Activated T-helper 1 cell treated with anti-CD3 and anti-CD28 coated beads, Interleukin-12 subunit alpha, Interleukin-12 subunit beta, Interleukin-2, Interleukin-4 antibody, amounts not matched to agents 30 ng/mL and 10 ng/mL and 1 ng/mL, durations not matched to agents 14 hours and 24 hours and 36 hours (primary cell): Measurements from ENCODE around the gene MAGEL2. TPM values are rescaled to one million over a fixed set of nuclear protein-coding genes. Genes with fewer than 3 reads are reported as not detected.

ENCODE experiments used
- DNase-seq: peaks from one replicate; pipeline ENCODE4 v3.0.0; 2021; ENCODE audit warnings: low spot score
- H3K27ac Mint-ChIP-seq: one replicate; pipeline ENCODE4 v1.8.0; 2021; ENCODE audit warnings: mild to moderate bottlenecking, mixed read lengths
- H3K27me3 Mint-ChIP-seq: one replicate; pipeline ENCODE4 v1.8.0; 2022; ENCODE audit warnings: mild to moderate bottlenecking, moderate library complexity, mixed read lengths; ENCODE audit not compliant: insufficient read depth
- H3K36me3 Mint-ChIP-seq: one replicate; pipeline ENCODE4 v1.8.0; 2021; ENCODE audit warnings: low read depth, mixed read lengths
- H3K4me1 Mint-ChIP-seq: one replicate; pipeline ENCODE4 v1.8.0; 2021; ENCODE audit warnings: low read depth, mixed read lengths
- H3K4me3 Mint-ChIP-seq: one replicate; pipeline ENCODE4 v1.8.0; 2021; ENCODE audit warnings: mild to moderate bottlenecking, moderate library complexity, mixed read lengths
- H3K9me3 Mint-ChIP-seq: one replicate; pipeline ENCODE4 v1.8.0; 2021; ENCODE audit warnings: mixed read lengths
- intact Hi-C: fragments of 100-400 bp; cut with micrococcal nuclease; formaldehyde crosslinking; loops from one replicate; pipeline ENCODE4 v1.15.1; 2024
- total RNA-seq: library from RNA; stranded (reverse); gene quantifications from 2 replicates; pipeline ENCODE4 v1.2.3, GENCODE V29; 2022

The MAGEL2 gene
- not detected in 2 replicates for total RNA-seq

- no peaks in the 10 kb centered on the region for H3K36me3 Mint-ChIP-seq
- no peak within 1 kb of the TSS for H3K4me3 Mint-ChIP-seq
- intact Hi-C loops = no loop called here
- peaks cover 5% of the 10 kb centered on the region for H3K27me3 Mint-ChIP-seq
- DNase-seq = no peak
- H3K9me3 Mint-ChIP-seq = no peaks in the 10 kb centered on the region
- no peak within 1 kb of the TSS for H3K27ac Mint-ChIP-seq
- H3K4me1 Mint-ChIP-seq = no peaks in the 10 kb centered on the region
Measured at GRCh38 chr15:23647421-23648370, at the start of gene MAGEL2. Gene MAGEL2, minus strand, starts transcription at chr15:23647867. Its CDS starts 125 bp downstream, at chr15:23647742.

DNA sequence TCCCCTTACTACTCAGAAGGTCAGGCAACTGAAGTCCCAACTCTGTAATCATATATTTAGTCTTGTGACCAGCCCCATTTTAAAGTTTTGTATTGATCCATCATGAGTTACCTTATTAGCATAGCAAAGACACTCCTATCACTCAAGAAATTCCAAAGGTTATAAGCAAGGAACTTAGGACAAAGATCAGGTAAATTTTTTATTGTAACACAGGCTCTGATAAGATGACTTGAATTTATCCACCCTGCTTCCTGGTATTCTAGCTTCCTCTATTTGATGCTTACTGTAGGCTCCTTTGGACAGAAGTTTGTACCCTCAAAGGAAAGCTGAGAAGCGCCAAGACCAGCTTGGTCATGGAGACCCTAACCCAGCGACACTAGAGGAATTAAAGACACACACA is 47.6 kb upstream of the MAGEL2 start:
- intact Hi-C loops = no loop called here
- Mint-ChIP-seq H3K4me3 (no peak overlapping the region), H3K9me3 (peaks cover 12% of the 10 kb centered on the region), H3K36me3 (no peaks in the 10 kb centered on the region), H3K27me3 (no peaks in the 10 kb centered on the region), H3K4me1 (no peaks in the 10 kb centered on the region), H3K27ac (no peak overlapping the region)
- DNase-seq = no peak

GRCh38 chr15:23694592-23694991 is 46.9 kb upstream of the MAGEL2 start:
- no peaks in the 10 kb centered on the region for H3K36me3 Mint-ChIP-seq
- H3K27ac Mint-ChIP-seq = no peak overlapping the region
- H3K4me1 Mint-ChIP-seq = no peaks in the 10 kb centered on the region
- peaks cover 12% of the 10 kb centered on the region for H3K9me3 Mint-ChIP-seq
- intact Hi-C loops = no loop called here
- DNase-seq = no peak
- H3K4me3 Mint-ChIP-seq = no peak overlapping the region
- no peaks in the 10 kb centered on the region for H3K27me3 Mint-ChIP-seq

- Mint-ChIP-seq H3K9me3 (peaks cover 11% of the 10 kb centered on the region), H3K36me3 (no peaks in the 10 kb centered on the region), H3K4me3 (no peak overlapping the region), H3K4me1 (no peaks in the 10 kb centered on the region), H3K27ac (no peak overlapping the region), H3K27me3 (no peaks in the 10 kb centered on the region)
- DNase-seq = no peak
- intact Hi-C loops = no loop called here
Measured at GRCh38 chr15:23690450-23690852, 42.8 kb upstream of the MAGEL2 start.

DNA sequence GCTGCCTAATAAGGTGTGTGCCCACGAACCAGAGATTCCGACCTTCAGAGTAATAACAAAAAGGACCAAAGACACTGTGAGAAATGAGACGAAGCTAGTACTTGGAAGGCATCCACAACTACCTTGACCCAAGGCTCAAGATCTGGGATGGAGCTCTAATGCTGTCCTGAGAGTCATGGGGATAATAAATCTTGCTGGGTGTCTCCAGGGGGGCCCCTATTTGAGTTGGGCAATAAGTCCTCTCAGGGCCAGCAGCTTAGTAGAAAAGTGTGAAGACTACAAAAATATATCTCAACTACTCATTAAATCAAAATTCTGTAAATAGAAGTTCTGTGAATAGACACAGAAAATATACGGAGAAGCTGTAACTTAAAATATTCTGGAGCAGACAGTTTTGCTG is 42.3 kb upstream of the MAGEL2 start:
- Mint-ChIP-seq H3K36me3 (no peaks in the 10 kb centered on the region), H3K4me3 (no peak overlapping the region), H3K4me1 (no peaks in the 10 kb centered on the region), H3K9me3 (peaks cover 6% of the 10 kb centered on the region), H3K27ac (no peak overlapping the region), H3K27me3 (no peaks in the 10 kb centered on the region)
- DNase-seq = no peak
- intact Hi-C loops = no loop called here

DNA sequence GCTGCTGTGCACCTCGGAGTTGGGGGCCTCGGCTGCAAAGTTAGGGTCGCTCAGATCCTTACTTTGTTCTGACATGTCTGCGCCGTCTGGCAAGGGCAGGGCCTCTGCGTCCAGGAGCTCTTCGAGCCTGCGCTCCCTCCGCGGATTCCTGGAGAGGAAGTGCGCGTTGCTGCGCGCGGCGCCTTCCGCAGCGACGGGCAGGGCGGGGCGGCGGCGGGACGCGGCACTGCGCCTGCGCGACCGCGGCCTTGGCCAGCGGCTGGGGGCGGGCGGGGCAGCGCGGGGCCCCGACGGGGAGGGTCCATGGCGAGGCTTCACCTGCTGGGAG is 39.4 kb upstream of the MAGEL2 start, which contains the start of gene NDN:
NDN (minus strand) TSS at position 163 of the 328 bp plus-strand sequence; CDS start at position 75, 88 bp downstream.
- Mint-ChIP-seq H3K36me3 (no peaks in the 10 kb centered on the region), H3K9me3 (peaks cover 5% of the 10 kb centered on the region), H3K27me3 (no peaks in the 10 kb centered on the region), H3K27ac (no peak within 1 kb of the TSS), H3K4me3 (no peak within 1 kb of the TSS), H3K4me1 (no peaks in the 10 kb centered on the region)
- DNase-seq = no peak
- intact Hi-C loops = no loop called here

GRCh38 chr15:23686466-23687142 is 38.9 kb upstream of the MAGEL2 start:
- no peaks in the 10 kb centered on the region for H3K27me3 Mint-ChIP-seq
- H3K27ac Mint-ChIP-seq = no peak overlapping the region
- H3K4me1 Mint-ChIP-seq = no peaks in the 10 kb centered on the region
- intact Hi-C loops = no loop called here
- no peak for DNase-seq
- H3K9me3 Mint-ChIP-seq = peaks cover 5% of the 10 kb centered on the region
- no peaks in the 10 kb centered on the region for H3K36me3 Mint-ChIP-seq
- no peak overlapping the region for H3K4me3 Mint-ChIP-seq

DNA sequence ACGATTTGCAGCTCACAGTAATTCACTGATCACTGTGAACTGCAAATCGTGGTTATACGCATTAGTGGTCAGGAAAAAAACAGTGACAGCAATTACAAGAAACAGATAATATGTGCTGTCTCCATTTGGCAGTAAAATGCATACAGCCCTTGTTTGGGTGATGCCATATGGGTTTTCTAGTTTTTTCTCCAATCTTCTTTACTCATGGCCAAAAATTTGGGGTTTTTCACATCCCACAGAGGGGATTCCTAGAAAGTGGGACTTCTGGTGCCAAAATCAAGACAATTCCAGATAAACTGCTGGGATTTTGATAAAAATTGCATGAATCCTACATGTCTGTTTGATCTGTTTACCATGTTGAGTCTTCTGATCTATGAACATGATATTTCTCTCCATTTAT is 23.8 kb upstream of the MAGEL2 start:
- H3K4me1 Mint-ChIP-seq = no peaks in the 10 kb centered on the region
- no peaks in the 10 kb centered on the region for H3K36me3 Mint-ChIP-seq
- H3K4me3 Mint-ChIP-seq = no peak overlapping the region
- H3K9me3 Mint-ChIP-seq = no peaks in the 10 kb centered on the region
- DNase-seq = no peak
- no peaks in the 10 kb centered on the region for H3K27me3 Mint-ChIP-seq
- no peak overlapping the region for H3K27ac Mint-ChIP-seq
- intact Hi-C loops = no loop called here

GRCh38 chr15:23670970-23671369 is 23.3 kb upstream of the MAGEL2 start:
- DNase-seq = no peak
- Mint-ChIP-seq H3K36me3 (no peaks in the 10 kb centered on the region), H3K27ac (no peak overlapping the region)

GRCh38 chr15:23663232-23663631 is 15.6 kb upstream of the MAGEL2 start:
- Mint-ChIP-seq H3K4me1 (no peaks in the 10 kb centered on the region), H3K36me3 (no peaks in the 10 kb centered on the region), H3K27ac (no peak overlapping the region), H3K27me3 (no peaks in the 10 kb centered on the region), H3K9me3 (no peaks in the 10 kb centered on the region), H3K4me3 (no peak overlapping the region)
- DNase-seq = no peak
- intact Hi-C loops = no loop called here

More at GRCh38 chr15:23670970-23671369, 23.3 kb upstream of the MAGEL2 start:
- intact Hi-C loops = no loop called here
- Mint-ChIP-seq H3K9me3 (no peaks in the 10 kb centered on the region), H3K4me1 (no peaks in the 10 kb centered on the region), H3K4me3 (no peak overlapping the region), H3K27me3 (no peaks in the 10 kb centered on the region)

GRCh38 chr15:23648920-23649515 is 1.4 kb upstream of the MAGEL2 start:
- H3K4me1 Mint-ChIP-seq = no peaks in the 10 kb centered on the region
- no peaks in the 10 kb centered on the region for H3K36me3 Mint-ChIP-seq
- H3K27me3 Mint-ChIP-seq = peaks cover 5% of the 10 kb centered on the region
- H3K4me3 Mint-ChIP-seq = no peak overlapping the region
- intact Hi-C loops = no loop called here
- no peaks in the 10 kb centered on the region for H3K9me3 Mint-ChIP-seq
- no peak overlapping the region for H3K27ac Mint-ChIP-seq
- DNase-seq = no peak

DNA sequence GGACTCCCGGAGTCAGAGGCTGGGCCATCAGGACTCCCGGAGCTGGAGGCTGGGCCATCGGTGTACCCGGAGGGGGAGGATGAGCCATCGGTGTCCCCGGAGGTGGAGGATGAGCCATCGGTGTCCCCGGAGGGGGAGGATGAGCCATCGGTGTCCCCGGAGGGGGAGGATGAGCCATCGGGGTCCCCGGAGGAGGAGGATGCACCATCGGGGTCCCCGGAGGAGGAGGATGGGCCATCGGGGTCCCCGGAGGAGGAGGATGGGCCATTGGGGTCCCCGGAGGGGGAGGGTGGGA is 719 bp downstream of the MAGEL2 start:
- H3K9me3 Mint-ChIP-seq = no peaks in the 10 kb centered on the region
- H3K27me3 Mint-ChIP-seq = peaks cover 5% of the 10 kb centered on the region
- H3K36me3 Mint-ChIP-seq = no peaks in the 10 kb centered on the region
- intact Hi-C loops = no loop called here
- DNase-seq = no peak
- no peaks in the 10 kb centered on the region for H3K4me1 Mint-ChIP-seq
- no peak overlapping the region for H3K4me3 Mint-ChIP-seq
- no peak overlapping the region for H3K27ac Mint-ChIP-seq
